HFFc6 (cell line): ENCODE results near the gene CHD1. TPM values are rescaled to one million over a fixed set of nuclear protein-coding genes. Genes with fewer than 3 reads are reported as not detected.

ENCODE experiments used
- DNase-seq: peaks from one replicate; pipeline ENCODE4 v3.0.0-alpha.2; 2018
- H3K27ac Mint-ChIP-seq: 2 replicates; pipeline ENCODE4 v1.8.0; 2020; ENCODE audit warnings: mild to moderate bottlenecking, mixed read lengths
- H3K27me3 Mint-ChIP-seq: 2 replicates; pipeline ENCODE4 v1.8.0; 2021; ENCODE audit warnings: mild to moderate bottlenecking, moderate library complexity, mixed read lengths; ENCODE audit not compliant: insufficient read depth
- H3K36me3 Mint-ChIP-seq: 2 replicates; pipeline ENCODE4 v1.8.0; 2021; ENCODE audit warnings: low read depth, mixed read lengths
- H3K4me1 Mint-ChIP-seq: 2 replicates; pipeline ENCODE4 v1.8.0; 2020; ENCODE audit warnings: low read depth, mixed read lengths
- H3K4me3 Mint-ChIP-seq: 2 replicates; pipeline ENCODE4 v1.8.0; 2020; ENCODE audit warnings: mild to moderate bottlenecking, moderate library complexity, mixed read lengths
- H3K9me3 Mint-ChIP-seq: 2 replicates; pipeline ENCODE4 v1.8.0; 2020; ENCODE audit warnings: mild to moderate bottlenecking, mixed read lengths
- CTCF ChIP-seq: fragments of 200-600 bp; sonication (generic); IDR thresholded peaks from 2 replicates; pipeline ENCODE4 v1.5.0; 2021; ENCODE audit warnings: antibody characterized with exemption, mild to moderate bottlenecking
- total RNA-seq, 6 experiments: library from RNA; stranded (reverse); fragmentation: NEBNext Ultra II Directional; extraction: Animal tissue kit (Norgen Biotek cat#: 25700); gene quantifications; 2 replicates in 1 of 6; 3 replicates in 5 of 6; pipeline ENCODE4 v1.2.3, GENCODE V29; 2021

CHD1 gene
- total RNA-seq, 6 experiments from 2014 or later = 18.1 to 25.0 (median 20.8) TPM

- peaks cover 6% of the 10 kb centered on the region; the same call in 1 of the 2 replicates for H3K36me3 Mint-ChIP-seq
- no peaks in the 10 kb centered on the region for H3K27me3 Mint-ChIP-seq
- H3K27ac Mint-ChIP-seq = peak overlapping the region; percentile 46; the same call in 1 of the 2 replicates
- DNase-seq = no peak
- no peak overlapping the region for H3K4me3 Mint-ChIP-seq
- H3K9me3 Mint-ChIP-seq = peaks cover 19% of the 10 kb centered on the region
- no peak for TF ChIP-seq CTCF
- peaks cover 17% of the 10 kb centered on the region for H3K4me1 Mint-ChIP-seq
Measured at GRCh38 chr5:98847054-98847453, 81.8 kb downstream of the CHD1 start.

- no peak for TF ChIP-seq CTCF
- no peak overlapping the region; the same call in 1 of the 2 replicates for H3K4me3 Mint-ChIP-seq
- no peak for DNase-seq
- H3K4me1 Mint-ChIP-seq = peaks cover 17% of the 10 kb centered on the region
- peak overlapping the region; percentile 46 for H3K27ac Mint-ChIP-seq
- no peaks in the 10 kb centered on the region for H3K27me3 Mint-ChIP-seq
- peaks cover 19% of the 10 kb centered on the region for H3K9me3 Mint-ChIP-seq
- peaks cover 6% of the 10 kb centered on the region; the same call in 1 of the 2 replicates for H3K36me3 Mint-ChIP-seq
Measured at GRCh38 chr5:98846520-98846919, 82.3 kb downstream of the CHD1 start.

GRCh38 chr5:98845878-98846277 lies 82.9 kb downstream of the CHD1 start:
- DNase-seq = no peak
- H3K27me3 Mint-ChIP-seq = no peaks in the 10 kb centered on the region
- no peak for TF ChIP-seq CTCF
- H3K4me1 Mint-ChIP-seq = peaks cover 17% of the 10 kb centered on the region
- peaks cover 6% of the 10 kb centered on the region; the same call in 1 of the 2 replicates for H3K36me3 Mint-ChIP-seq
- H3K4me3 Mint-ChIP-seq = no peak overlapping the region
- H3K9me3 Mint-ChIP-seq = peaks cover 19% of the 10 kb centered on the region
- no peak overlapping the region for H3K27ac Mint-ChIP-seq

- Mint-ChIP-seq H3K4me1 (peaks cover 17% of the 10 kb centered on the region), H3K4me3 (no peak overlapping the region), H3K27me3 (no peaks in the 10 kb centered on the region), H3K9me3 (peaks cover 19% of the 10 kb centered on the region), H3K27ac (no peak overlapping the region), H3K36me3 (peaks cover 6% of the 10 kb centered on the region; the same call in 1 of the 2 replicates)
- DNase-seq = no peak
- TF ChIP-seq CTCF = no peak
Measured at GRCh38 chr5:98844865-98845264, 83.9 kb downstream of the CHD1 start.

- H3K36me3 Mint-ChIP-seq = peaks cover 6% of the 10 kb centered on the region; the same call in 1 of the 2 replicates
- H3K9me3 Mint-ChIP-seq = peaks cover 19% of the 10 kb centered on the region
- no peak overlapping the region for H3K27ac Mint-ChIP-seq
- no peak overlapping the region for H3K4me3 Mint-ChIP-seq
- no peak for TF ChIP-seq CTCF
- DNase-seq = no peak
- H3K27me3 Mint-ChIP-seq = no peaks in the 10 kb centered on the region
- H3K4me1 Mint-ChIP-seq = peaks cover 17% of the 10 kb centered on the region
Measured at GRCh38 chr5:98843481-98843880, 85.3 kb downstream of the CHD1 start.

- no peak for DNase-seq
- peaks cover 6% of the 10 kb centered on the region; the same call in 1 of the 2 replicates for H3K36me3 Mint-ChIP-seq
Measured at GRCh38 chr5:98840946-98841345, 87.9 kb downstream of the CHD1 start.

More at GRCh38 chr5:98840946-98841345, 87.9 kb downstream of the CHD1 start:
- Mint-ChIP-seq H3K27ac (no peak overlapping the region), H3K4me1 (no peaks in the 10 kb centered on the region), H3K27me3 (no peaks in the 10 kb centered on the region), H3K9me3 (peaks cover 19% of the 10 kb centered on the region), H3K4me3 (no peak overlapping the region)
- no peak for TF ChIP-seq CTCF
